CD14-positive monocyte (primary cell): ENCODE results near the gene MYO1E. TPM values are rescaled to one million over a fixed set of nuclear protein-coding genes. Genes with fewer than 3 reads are reported as not detected.

Experiments
- DNase-seq, 3 donors: peaks; one replicate each; pipeline ENCODE4 v3.0.0-alpha.2; 2011 to 2022
- H2AFZ ChIP-seq: 2 replicates; pipeline ENCODE4 v1.6.0; 2012; ENCODE audit warnings: mild to moderate bottlenecking, low read depth, low read length, inconsistent platforms; ENCODE audit not compliant: insufficient read depth, poor library complexity, severe bottlenecking
- H3K27ac ChIP-seq, 2 donors: 1 replicate in 1 of 2; 2 replicates in 1 of 2; pipeline ENCODE4 v1.5.1; 2012 to 2013; ENCODE audit warnings: low read length in 2 of 2, control low read depth in 1 of 2, inconsistent platforms in 1 of 2, low read depth in 1 of 2, mild to moderate bottlenecking in 1 of 2
- H3K27me3 ChIP-seq, 2 donors: one replicate each; pipeline versions ENCODE4 v1.6.0 to v1.6.1; 2011 to 2013; ENCODE audit warnings: low read length in 2 of 2; ENCODE audit not compliant: control insufficient read depth in 2 of 2, insufficient read depth in 2 of 2
- H3K36me3 ChIP-seq, 2 donors: replicated peaks in 1 of 2; 1 replicate in 1 of 2; 2 replicates in 1 of 2; pipeline versions ENCODE4 v1.5.1 to v1.6.1; 2012 to 2013; ENCODE audit warnings: low read length in 2 of 2, control low read depth in 1 of 2, inconsistent platforms in 1 of 2, mild to moderate bottlenecking in 1 of 2; ENCODE audit not compliant: insufficient read depth in 2 of 2, control insufficient read depth in 1 of 2
- H3K4me1 ChIP-seq, 2 donors: 1 replicate in 1 of 2; 2 replicates in 1 of 2; pipeline versions ENCODE4 v1.5.1 to v1.6.1; 2012 to 2013; ENCODE audit warnings: low read length in 2 of 2, control low read depth in 1 of 2, inconsistent platforms in 1 of 2, mild to moderate bottlenecking in 1 of 2, moderate library complexity in 1 of 2; ENCODE audit not compliant: insufficient read depth in 2 of 2, control insufficient read depth in 1 of 2
- H3K4me2 ChIP-seq: replicated peaks from 2 replicates; pipeline ENCODE3; 2012; ENCODE audit warnings: low read length, moderate library complexity, mild to moderate bottlenecking; ENCODE audit not compliant: poor library complexity, severe bottlenecking; ENCODE audit errors: extremely low read depth
- H3K4me3 ChIP-seq, 3 experiments: fragments of 200-600 bp in 1 of 3; sonication (generic) in 1 of 3; replicated peaks in 1 of 3; 1 replicate in 2 of 3; 2 replicates in 1 of 3; pipeline ENCODE4 v1.5.1; 2011 to 2013; ENCODE audit warnings: low read length in 3 of 3, mild to moderate bottlenecking in 3 of 3, control low read depth in 2 of 3, low read depth in 2 of 3, inconsistent platforms in 1 of 3, moderate library complexity in 1 of 3
- H3K79me2 ChIP-seq: 2 replicates; pipeline ENCODE4 v1.6.0; 2012; ENCODE audit warnings: mild to moderate bottlenecking, control low read depth, inconsistent platforms, low read length, moderate library complexity; ENCODE audit not compliant: insufficient read depth
- H3K9ac ChIP-seq: 2 replicates; pipeline ENCODE4 v1.6.0; 2017; ENCODE audit warnings: low read length, mild to moderate bottlenecking; ENCODE audit not compliant: insufficient read depth, poor library complexity, severe bottlenecking
- H3K9me3 ChIP-seq, 2 donors: replicated peaks in 1 of 2; 1 replicate in 1 of 2; 2 replicates in 1 of 2; pipeline versions ENCODE4 v1.5.1 to v1.6.1; 2012 to 2013; ENCODE audit warnings: low read length in 2 of 2, control low read depth in 1 of 2; ENCODE audit not compliant: control insufficient read depth in 1 of 2, insufficient read depth in 1 of 2
- H4K20me1 ChIP-seq: 2 replicates; pipeline ENCODE4 v1.6.0; 2012; ENCODE audit warnings: mild to moderate bottlenecking, low read length, control low read depth, moderate library complexity; ENCODE audit not compliant: insufficient read depth
- H3K27ac Mint-ChIP-seq, 7 donors: one replicate each; pipeline ENCODE4 v1.8.0; 2020; ENCODE audit warnings: mild to moderate bottlenecking in 7 of 7, mixed read lengths in 7 of 7, moderate library complexity in 6 of 7, inconsistent platforms in 2 of 7
- H3K27me3 Mint-ChIP-seq, 3 donors: one replicate each; pipeline ENCODE4 v1.8.0; 2021 to 2022; ENCODE audit warnings: low read depth in 3 of 3, mild to moderate bottlenecking in 3 of 3, mixed read lengths in 3 of 3, moderate library complexity in 3 of 3, inconsistent platforms in 1 of 3
- H3K36me3 Mint-ChIP-seq, 2 donors: one replicate each; pipeline ENCODE4 v1.8.0; 2020; ENCODE audit warnings: mixed read lengths in 2 of 2, inconsistent platforms in 1 of 2, mild to moderate bottlenecking in 1 of 2
- H3K4me1 Mint-ChIP-seq: one replicate; pipeline ENCODE4 v1.8.0; 2020; ENCODE audit warnings: mild to moderate bottlenecking, mixed read lengths
- H3K4me3 Mint-ChIP-seq, 2 donors: one replicate each; pipeline ENCODE4 v1.8.0; 2020; ENCODE audit warnings: mild to moderate bottlenecking in 2 of 2, mixed read lengths in 2 of 2, moderate library complexity in 1 of 2
- H3K9me3 Mint-ChIP-seq, 7 donors: one replicate each; pipeline ENCODE4 v1.8.0; 2020 to 2022; ENCODE audit warnings: mixed read lengths in 7 of 7, mild to moderate bottlenecking in 6 of 7, moderate library complexity in 6 of 7, inconsistent platforms in 2 of 7
- CTCF ChIP-seq: fragments of 200-600 bp; IDR thresholded peaks from one replicate; pipeline ENCODE4 v1.8.0; 2022; ENCODE audit warnings: antibody characterized with exemption, mild to moderate bottlenecking
- WGBS: methylation state at CpG from one replicate; pipeline ENCODE4 v1.1.5; 2013; ENCODE audit warnings: missing lambda C conversion rate; ENCODE audit not compliant: insufficient coverage; 5-methylcytosine and 5-hydroxymethylcytosine counted together
- intact Hi-C, 2 donors: fragments of 100-400 bp; cut with micrococcal nuclease; formaldehyde crosslinking; loops; one replicate each; pipeline versions ENCODE4 v1.15.0 to v1.15.1; 2023
- polyA plus RNA-seq, 3 donors: library from polyadenylated mRNA; depleted of rRNA in 1 of 3; unstranded in 2 of 3; stranded (reverse) in 1 of 3; fragments of 300-500 nt in 2 of 3; fragments of >200 nt in 1 of 3; fragmentation: Illumina TruSeq in 2 of 3; gene quantifications; 1 replicate in 2 of 3; 2 replicates in 1 of 3; pipeline ENCODE4 v1.2.3, GENCODE V29; 2012 to 2021

The MYO1E gene
- polyA plus RNA-seq, 3 donors, result 5.5 to 16.2 (median 6.2) TPM

DNA sequence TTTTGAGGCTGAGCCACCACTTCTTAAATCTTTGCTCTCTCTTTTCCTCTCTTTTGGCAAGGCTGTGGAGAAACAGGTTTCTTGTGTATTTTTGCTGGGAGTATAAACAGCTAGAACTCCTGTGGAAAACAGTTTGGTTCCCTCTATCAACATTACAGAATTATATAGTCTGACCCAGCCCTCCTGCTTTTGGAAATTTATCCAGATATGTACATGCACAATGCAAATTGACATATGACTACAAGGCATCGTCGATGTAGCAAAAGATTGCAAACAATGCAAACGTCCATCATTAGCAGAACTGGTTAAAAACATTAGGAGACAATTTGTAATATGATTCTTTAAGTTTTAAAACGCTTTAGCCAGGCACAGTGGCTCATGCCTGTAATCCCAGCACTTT is 12.5 kb upstream of the MYO1E start:
- H3K9me3 Mint-ChIP-seq, result no peaks in the 10 kb centered on the region
- no peak overlapping the region for H3K4me3 Mint-ChIP-seq
- DNase-seq, result no peak
- Histone ChIP-seq H3K9me3 (no peaks in the 10 kb centered on the region), H3K27me3 (no peaks in the 10 kb centered on the region), H4K20me1 (no peaks in the 10 kb centered on the region), H3K79me2 (no peaks in the 10 kb centered on the region), H3K27ac (no peak overlapping the region), H3K36me3 (no peaks in the 10 kb centered on the region), H3K4me1 (peaks cover 17 to 22% of the 10 kb centered on the region in 2 donors), H3K4me2 (no peak overlapping the region), H2AFZ (no peak overlapping the region), H3K9ac (no peak overlapping the region), H3K4me3 (no peak overlapping the region)
- 100% methylated on average over 2 of the region's 4 CpGs for whole genome bisulfite sequencing
- no peak for TF ChIP-seq CTCF
- H3K27ac Mint-ChIP-seq, result no peak overlapping the region
- peaks cover 0 to 2% (median 0%) of the 10 kb centered on the region in 3 donors for H3K27me3 Mint-ChIP-seq
- intact Hi-C loops, result no loop called here
- H3K4me1 Mint-ChIP-seq, result peaks cover 18% of the 10 kb centered on the region
- no peaks in the 10 kb centered on the region for H3K36me3 Mint-ChIP-seq

DNA sequence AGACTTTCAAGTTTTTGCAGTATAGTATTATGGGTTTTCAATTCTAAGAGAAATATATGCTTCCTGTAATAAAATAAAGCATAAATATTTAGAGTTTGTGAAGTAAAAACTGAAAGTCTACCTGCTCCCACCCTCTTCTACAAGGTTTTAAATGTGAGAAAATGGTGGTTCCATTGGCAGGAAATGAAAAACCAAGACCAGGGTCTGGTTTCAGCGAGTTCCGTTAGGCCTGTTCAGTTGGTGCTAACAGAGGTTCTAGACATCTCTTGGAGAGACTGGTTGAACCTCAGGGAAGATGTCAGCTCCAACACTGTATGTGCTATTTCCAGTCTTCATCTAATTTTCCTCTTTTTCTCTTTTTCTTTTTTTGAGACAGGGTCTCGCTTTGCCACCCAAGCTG is 11.8 kb upstream of the MYO1E start:
- no peaks in the 10 kb centered on the region for H3K9me3 ChIP-seq
- Mint-ChIP-seq H3K4me3 (no peak overlapping the region), H3K27me3 (peaks cover 0 to 2% (median 0%) of the 10 kb centered on the region in 3 donors), H3K36me3 (no peaks in the 10 kb centered on the region), H3K27ac (no peak overlapping the region), H3K9me3 (no peaks in the 10 kb centered on the region), H3K4me1 (peaks cover 12% of the 10 kb centered on the region)
- peaks cover 15 to 16% of the 10 kb centered on the region in 2 donors for H3K4me1 ChIP-seq
- H2AFZ ChIP-seq, result no peak overlapping the region
- no peak for TF ChIP-seq CTCF
- H3K9ac ChIP-seq, result no peak overlapping the region
- H3K4me3 ChIP-seq, result no peak overlapping the region
- 93% methylated on average over 3 of the region's 3 CpGs for WGBS
- H4K20me1 ChIP-seq, result no peaks in the 10 kb centered on the region
- H3K27me3 ChIP-seq, result no peaks in the 10 kb centered on the region
- no peaks in the 10 kb centered on the region for H3K79me2 ChIP-seq
- H3K27ac ChIP-seq, result no peak overlapping the region
- H3K4me2 ChIP-seq, result no peak overlapping the region
- no peaks in the 10 kb centered on the region for H3K36me3 ChIP-seq
- intact Hi-C loops, result no loop called here
- DNase-seq, result no peak
